Skin of body (tissue), 2 donors: ENCODE results near the gene TSSK6. TPM values are rescaled to one million over a fixed set of nuclear protein-coding genes. Genes with fewer than 3 reads are reported as not detected.

ENCODE experiments used
- DNase-seq: peaks from one replicate; lab custom pipeline; 2025; lab: John Stamatoyannopoulos, UW
- total RNA-seq: library from RNA; depleted of rRNA; stranded (reverse); fragments of >200 nt; gene quantifications from one replicate; pipeline ENCODE4 v1.2.3, GENCODE V29; 2014

TSSK6 gene
- total RNA-seq, 1 donor from 2014 or later: 0.39 TPM

DNA sequence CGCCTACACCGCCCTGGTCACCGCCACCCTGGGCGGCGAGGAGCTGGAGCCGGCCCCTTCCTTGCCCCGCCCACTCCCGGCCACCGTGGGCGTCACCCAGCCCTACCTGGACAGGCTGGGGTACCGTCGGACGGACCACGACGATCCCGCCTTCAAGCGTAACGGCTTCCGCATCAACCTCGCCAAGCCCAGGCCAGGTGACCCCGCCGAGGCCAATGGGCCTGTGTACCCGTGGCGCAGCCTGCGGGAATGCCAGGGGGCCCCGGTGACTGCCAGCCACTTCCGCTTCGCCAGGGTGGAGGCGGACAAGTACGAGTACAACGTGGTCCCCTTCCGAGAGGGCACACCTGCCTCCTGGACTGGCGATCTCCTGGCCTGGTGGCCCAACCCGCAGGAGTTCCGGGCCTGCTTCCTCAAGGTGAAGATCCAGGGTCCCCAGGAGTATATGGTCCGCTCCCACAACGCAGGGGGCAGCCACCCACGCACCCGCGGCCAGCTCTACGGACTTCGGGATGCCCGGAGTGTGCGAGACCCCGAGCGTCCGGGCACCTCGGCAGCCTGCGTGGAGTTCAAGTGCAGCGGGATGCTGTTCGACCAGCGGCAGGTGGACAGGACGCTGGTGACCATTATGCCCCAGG lies 29.7 kb upstream of the TSSK6 start:
- DNase-seq: no peak

DNA sequence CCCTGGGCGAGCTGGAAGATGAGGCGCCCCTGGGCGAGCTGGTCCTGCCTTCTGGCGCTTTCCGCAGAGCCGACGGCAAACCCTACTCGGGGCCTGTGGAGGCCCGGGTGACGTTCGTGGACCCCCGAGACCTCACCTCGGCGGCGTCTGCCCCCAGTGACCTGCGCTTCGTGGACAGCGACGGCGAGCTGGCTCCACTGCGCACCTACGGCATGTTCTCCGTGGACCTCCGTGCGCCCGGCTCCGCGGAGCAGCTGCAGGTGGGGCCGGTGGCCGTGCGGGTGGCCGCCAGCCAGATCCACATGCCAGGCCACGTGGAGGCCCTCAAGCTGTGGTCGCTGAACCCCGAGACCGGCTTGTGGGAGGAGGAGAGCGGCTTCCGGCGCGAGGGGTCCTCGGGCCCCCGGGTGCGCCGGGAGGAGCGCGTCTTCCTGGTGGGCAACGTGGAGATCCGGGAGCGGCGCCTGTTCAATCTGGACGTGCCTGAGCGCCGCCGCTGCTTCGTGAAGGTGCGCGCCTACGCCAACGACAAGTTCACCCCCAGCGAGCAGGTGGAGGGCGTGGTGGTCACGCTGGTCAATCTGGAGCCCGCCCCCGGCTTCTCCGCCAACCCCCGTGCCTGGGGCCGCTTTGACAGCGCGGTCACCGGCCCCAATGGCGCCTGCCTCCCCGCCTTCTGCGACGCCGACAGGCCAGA lies 29.1 kb upstream of the TSSK6 start:
- no peak for DNase-seq

DNA sequence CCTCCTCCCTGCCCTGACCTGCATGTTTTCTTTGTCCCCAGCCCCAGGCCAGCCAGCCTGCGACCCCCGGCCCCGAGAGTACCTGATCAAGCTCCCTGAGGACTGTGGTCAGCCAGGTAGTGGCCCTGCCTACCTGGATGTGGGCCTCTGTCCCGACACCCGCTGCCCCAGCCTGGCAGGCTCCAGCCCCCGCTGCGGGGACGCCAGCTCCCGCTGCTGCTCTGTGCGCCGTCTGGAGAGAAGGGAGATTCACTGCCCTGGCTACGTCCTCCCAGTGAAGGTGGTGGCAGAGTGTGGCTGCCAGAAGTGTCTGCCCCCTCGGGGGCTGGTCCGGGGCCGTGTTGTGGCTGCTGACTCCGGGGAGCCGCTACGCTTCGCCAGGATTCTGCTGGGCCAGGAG lies 28.3 kb upstream of the TSSK6 start:
- DNase-seq: no peak

DNA sequence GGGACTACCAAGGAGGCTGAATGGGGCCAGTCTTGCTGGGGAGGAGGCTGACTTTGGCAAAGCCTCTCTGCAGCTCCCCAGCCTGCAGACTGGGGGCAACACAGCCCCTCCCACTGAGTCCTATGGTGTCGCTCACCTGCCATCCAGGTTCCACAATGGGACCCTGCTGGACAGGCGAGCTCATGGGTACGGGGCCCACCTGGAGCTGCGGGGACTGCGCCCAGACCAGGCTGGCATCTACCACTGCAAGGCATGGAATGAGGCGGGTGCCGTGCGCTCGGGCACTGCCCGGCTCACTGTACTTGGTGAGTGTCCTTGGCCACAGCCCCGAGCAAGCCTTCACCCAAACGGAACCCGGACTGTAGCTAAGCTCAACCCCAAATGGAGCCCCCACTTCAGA lies 27.8 kb upstream of the TSSK6 start:
- no peak for DNase-seq

DNA sequence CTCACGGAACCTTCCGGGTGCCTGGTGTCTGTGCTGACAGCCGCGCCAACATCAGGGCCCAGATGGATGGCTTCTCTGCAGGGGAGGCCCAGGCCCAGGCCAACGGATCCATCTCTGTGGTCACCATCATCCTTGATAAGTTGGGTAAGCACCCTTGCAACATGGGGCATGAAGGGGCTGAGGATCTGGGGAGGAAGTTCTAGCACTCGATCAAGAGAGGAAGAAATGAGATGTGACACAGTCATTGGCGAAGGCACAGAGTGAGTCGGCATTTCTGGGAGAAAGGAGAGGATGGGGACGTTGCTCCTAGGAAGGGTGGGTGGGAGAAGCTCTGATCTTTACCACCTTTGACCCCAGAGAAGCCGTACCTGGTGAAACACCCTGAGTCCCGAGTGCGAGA lies 27.2 kb upstream of the TSSK6 start:
- DNase-seq: no peak

DNA sequence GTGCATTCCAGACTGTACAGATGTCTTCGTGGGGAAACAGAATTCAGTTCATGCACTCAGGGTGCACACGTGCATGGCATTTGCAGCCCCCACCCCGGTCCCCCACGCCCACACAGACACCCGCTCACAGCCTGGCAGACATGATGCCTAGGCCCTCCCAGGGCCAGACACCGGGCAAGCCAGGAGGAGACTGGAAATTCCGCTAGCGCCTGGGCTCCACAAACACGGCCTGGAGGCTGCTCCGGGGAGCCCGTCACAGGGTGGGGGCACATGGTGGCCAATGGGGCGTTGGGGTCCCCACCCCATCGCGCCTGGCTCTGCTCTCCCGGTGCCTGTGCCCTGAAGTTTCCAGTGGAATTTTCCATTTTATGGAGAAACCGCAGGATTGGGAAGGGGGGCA lies 26.3 kb upstream of the TSSK6 start:
- no peak for DNase-seq

DNA sequence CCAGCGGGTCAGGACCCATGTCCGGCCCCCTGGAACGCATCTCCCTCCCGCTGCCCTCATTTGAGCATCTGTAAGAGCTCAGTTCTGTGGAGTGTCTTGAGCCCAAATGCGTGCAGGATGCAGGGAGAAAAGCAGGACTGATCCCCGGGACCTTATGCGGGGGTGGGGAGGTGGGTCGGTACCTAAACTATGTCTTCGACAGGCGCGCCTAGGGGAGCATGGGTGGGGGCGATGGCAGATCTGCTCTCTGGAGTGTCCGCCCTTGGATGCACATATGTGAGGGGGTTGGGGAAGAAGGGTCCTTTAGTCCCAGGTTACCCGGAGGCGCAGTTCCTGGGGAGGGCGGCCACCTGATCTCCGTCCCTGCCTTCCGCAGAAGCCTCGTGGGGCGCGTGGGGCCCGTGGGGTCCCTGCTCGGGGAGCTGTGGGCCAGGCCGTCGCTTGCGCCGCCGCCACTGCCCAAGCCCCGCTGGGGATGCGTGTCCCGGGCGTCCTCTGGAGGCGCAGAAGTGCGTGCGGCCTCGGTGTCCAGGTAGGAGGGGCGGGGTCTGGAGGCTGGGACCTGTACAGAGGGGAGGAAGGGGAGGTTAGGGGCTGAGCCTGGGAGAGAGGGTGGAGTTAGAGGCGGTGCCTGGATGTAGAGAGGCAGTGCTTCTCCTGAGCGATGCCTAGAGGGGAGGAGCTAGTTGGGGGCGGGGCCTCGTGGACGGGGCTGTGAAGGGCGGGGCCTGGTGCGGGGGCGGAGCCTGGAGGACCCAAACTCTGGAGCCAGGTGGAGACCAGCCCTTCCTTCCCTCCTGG lies 25.6 kb upstream of the TSSK6 start:
- no peak for DNase-seq

DNA sequence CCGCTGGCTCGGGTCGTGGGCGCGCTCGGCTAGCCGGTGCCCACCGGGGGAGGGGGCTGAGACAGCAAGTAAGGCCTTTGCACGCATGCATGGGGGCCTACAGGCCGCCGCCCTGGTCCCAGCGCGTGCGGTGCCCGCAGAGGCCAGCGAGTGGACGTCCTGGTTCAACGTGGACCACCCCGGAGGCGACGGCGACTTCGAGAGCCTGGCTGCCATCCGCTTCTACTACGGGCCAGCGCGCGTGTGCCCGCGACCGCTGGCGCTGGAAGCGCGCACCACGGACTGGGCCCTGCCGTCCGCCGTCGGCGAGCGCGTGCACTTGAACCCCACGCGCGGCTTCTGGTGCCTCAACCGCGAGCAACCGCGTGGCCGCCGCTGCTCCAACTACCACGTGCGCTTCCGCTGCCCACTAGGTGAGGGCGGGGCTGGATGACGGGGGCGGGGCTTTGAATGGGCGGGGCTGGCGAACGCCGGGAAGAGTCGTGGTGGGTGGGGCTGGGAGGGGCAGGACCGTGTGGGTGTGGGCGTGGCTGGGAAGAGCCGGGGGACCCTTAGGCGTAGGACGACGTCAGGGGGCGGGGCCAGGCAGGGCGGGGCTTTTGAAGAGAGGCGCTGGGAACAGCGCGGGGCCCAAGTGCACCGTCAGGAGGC lies 24.8 kb upstream of the TSSK6 start:
- peak; percentile 27 for DNase-seq

DNA sequence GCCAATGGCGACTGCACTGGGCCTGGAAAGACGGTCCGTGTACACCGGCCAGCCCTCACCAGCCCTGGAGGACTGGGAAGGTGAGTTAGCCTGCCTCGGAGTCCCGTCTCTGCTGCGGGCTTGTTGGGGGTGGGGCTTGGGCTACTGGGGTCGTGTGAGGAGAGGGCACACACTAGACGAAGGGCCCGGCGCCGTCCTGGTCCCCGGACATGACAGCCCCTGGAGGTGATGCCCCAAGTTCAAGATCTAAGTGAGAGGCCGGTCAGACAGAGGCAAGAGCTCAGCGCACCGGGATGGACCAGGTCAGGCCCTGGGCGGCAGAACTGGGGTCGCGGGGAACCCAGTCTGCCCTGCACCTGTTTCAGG lies 24.3 kb upstream of the TSSK6 start:
- DNase-seq: no peak

DNA sequence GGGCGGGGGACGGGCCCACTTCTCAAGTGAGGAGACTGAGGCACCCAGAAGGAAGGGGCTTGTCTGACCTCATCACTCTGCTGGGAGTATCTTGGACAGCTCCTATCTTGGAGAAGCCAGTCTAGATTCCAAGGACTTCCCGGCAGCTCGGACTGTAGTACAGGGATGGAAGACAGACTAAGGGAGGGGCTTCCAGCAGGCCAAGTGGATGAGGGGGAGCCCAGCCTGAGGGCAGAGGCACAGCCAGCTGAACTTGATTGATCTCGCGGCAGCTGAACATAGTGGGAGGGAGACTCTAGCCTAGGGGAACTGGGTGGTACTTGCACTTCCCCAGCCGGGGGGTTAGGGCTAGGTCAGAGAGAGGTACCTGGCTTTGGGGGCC lies 23.4 kb upstream of the TSSK6 start:
- DNase-seq: no peak

DNA sequence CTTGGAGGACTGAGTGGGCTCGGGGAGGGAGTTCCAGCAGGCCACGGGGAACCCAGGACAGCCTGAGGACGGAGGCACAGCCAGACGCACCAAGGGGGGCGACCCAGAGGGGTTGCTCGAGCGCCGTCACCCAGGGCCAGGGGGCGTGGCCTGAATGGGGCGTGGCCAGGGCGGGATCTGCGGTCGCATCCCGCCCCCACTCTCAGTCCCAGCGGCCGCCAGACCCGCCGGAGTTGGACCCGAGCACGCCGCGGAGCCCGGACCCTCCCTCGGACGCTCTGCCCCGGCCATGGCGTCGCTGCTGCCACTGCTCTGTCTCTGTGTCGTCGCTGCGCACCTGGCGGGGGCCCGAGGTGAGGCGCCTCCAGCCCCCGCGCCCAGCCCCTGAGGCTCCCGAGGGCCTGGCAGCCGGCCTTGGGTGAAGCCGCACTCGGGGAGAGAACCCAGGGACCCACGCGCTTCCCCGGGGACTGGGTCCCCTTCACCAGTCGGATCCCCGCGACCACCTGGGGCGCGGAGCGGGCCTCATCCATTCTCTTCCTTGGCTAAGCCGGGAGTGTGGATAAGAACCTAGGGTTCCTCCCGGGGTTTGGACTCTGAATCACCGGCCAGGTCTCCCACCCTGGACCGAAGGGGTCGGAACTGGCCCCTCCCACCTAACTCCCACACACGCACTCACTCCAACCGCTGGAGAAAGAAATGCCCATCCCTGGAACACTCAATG lies 22.9 kb upstream of the TSSK6 start, which contains the start of gene CILP2:
CILP2 (plus strand) TSS at position 205 of the 724 bp plus-strand sequence; CDS start at position 290, 85 bp downstream.
- DNase-seq: no peak

DNA sequence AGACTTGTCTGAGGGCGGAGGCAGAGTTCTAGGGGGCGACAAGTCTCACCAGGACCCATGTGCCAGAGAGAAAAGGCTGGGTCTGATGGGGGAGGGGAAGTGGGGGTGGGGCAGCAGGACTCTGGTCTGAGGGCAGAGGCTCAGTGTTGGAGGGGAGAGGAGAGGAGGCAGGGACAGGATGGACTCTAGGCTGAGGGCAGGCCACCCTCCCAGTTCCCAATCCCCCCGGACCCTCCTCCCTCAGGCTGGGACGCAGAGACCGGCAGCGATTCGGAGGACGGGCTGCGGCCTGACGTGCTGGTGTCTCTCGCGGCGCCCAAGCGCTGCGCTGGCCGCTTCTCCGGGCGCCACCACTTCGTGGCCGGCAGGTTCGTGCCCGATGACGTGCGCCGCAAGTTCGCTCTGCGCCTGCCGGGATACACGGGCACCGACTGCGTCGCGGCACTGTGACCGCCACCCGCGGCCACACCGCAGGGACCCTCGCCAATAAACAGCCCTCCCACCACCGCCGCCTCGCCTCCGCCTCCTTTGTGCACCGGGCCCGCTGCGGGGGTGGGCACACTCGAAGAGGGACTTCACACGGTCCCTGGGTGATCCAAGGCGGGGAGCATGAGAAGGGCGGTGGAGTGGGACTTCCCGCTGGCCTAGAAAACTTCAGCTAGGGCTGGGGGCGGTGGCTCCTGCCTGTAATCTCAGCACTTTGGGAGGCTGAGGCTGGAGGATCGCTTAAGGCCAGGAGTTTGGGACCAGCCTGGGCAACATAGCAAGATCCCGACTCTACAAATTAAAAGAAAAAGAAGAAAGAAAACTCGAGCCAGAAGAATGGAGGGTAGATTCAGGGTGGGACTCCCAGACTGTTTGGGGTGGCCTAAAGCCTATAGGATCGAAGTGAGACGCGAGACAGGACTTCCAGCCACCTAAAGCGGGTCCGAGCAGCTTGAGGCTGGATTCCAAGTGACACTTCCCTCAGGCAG lies 22.0 kb upstream of the TSSK6 start:
- no peak for DNase-seq

DNA sequence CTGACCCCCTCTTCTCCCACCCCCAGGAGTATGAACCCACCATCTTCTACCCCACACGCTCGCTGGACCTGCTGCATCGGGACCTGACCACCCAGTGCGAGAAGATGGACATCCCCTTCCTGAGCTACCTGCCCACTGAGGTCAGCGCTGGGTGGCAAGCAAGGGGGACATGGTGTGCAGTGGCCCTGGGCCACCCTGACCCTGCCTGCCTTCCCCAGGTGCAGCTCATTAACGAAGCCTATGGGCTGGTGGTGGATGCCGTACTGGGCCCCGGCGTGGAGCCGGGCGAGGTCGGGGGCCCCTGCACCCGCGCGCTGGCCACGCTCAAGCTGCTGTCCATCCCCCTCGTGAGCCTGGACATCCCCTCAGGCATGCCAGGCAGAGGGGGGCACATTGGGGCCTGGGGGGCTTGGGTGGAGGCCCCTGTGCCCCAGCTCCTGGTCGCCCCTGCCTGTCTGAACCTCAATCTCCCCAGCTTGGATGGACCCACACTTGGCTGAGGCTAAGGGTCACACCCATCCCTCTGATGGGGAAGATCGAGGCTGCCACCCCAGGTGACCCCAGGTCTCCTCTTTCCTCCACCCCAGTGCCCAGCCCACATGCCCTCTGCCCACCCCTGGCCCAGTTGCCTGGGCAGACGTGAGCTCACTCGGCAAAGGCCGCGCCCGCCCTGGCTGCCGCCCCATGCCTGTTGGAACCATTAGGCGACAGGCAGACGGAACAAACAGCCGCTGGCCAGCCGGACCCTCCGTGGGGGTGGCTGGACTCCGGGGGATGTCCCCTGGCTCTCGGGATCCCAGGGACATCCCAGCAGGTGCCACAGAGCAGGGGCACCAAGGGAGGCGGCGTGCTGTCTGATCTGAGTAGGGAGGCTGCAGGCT lies 20.2 kb upstream of the TSSK6 start:
- DNase-seq: no peak

DNA sequence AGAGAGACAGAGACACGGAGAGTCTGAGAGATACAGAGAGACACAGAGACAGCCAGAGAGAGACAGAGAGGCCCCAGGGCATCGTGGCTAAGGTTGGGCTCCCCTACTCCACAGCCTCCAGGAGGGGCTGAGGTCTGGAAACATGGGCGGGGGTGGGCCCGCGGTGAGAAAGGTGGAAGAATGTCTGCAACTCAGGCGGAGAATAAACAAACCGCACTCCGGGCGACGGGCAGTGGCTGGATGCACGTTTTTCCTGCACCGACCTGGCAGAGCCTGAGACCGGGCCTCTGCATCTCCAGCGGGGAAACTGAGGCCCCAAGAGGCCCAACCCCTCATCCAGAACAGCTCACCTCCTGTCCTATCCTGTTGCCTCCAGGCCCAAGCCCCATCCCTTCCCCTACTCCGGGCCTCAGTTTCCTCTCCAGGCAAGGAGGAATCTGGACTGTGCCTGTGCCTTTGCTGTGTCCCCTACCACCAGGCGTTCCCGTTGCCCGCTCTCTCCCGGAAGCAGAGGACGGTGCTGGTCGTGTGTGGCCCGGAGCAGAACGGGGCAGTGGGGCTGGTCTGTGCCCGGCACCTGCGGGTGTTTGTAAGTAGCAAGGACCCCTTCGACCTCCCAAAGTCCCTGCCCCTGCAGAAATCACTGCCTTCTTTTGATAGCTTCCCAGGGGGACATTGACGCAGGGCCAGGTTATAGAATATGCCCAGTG lies 19.4 kb upstream of the TSSK6 start:
- no peak for DNase-seq

DNA sequence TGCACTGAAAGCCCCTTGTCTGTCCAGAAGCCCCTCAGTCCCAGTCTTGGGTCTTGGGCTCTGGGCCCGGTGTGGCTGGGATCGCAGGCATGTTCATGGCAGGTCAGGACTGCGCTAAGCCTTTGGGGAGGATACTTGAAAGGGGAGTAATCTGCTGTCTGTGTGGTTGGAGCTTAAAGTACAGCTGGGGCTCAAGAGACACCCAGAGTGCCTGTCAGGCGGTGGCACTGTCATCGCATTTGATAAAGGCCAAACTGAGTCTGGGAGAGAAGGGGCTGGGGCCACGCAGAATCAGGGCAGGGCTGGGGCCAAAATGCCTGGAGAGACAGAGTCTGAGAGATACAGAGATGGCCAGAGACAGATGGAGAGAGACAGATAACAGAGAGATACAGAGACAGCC lies 18.5 kb upstream of the TSSK6 start:
- no peak for DNase-seq

DNA sequence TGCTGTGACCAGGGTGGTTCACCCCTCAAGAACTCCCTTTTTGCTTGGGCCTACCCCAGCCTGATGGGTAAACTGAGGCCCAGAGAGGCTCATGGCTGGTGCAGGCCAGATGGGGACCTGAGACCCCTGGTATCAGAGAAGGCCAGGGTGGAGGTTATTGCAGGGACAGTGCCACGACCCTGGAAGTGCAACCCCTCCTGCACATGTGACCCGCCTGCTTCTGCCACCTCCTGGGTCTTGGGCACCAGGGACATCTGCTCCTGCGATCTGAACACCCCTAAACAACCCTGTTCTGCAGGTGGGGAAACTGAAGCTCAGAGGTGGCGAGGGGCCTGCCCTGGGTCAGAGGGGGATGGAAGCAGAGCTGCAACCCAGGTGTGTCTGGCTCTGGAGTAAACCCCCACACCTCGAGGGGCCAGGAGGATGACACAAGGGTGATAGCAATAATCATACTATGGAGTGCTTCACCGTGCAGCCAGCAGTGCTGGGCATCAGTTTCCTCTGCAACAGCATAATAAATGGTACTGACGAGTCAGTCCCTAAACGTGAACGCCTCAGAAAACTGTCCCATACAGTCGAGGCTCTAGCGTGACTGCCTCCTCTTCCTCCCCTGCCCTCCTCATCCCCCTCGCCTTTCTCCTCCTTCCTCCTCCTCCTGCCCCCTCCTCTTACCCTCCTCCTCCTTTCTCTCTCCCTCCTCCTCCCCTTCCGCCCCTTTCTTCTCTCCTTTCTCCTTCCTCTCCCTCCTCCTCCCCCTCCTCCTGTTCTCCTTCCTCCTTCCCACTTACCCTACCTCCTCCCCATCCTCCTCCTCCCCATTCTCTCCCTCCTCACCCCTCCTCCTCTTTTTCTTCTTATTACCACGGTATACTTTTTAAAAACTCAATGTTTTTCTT lies 17.7 kb upstream of the TSSK6 start:
- DNase-seq: no peak
